Measurements from ENCODE around the gene ACTG2. TPM values are rescaled to one million over a fixed set of nuclear protein-coding genes. Genes with fewer than 3 reads are reported as not detected.
"Not testable (repeated sequence)": the region's sequence is repeated elsewhere in the genome, so short reads cannot be mapped to it uniquely, and the experiment has no call there.

The ACTG2 gene
- total and polyA plus RNA-seq, 2 experiments from 2014 or later = not detected

DNA sequence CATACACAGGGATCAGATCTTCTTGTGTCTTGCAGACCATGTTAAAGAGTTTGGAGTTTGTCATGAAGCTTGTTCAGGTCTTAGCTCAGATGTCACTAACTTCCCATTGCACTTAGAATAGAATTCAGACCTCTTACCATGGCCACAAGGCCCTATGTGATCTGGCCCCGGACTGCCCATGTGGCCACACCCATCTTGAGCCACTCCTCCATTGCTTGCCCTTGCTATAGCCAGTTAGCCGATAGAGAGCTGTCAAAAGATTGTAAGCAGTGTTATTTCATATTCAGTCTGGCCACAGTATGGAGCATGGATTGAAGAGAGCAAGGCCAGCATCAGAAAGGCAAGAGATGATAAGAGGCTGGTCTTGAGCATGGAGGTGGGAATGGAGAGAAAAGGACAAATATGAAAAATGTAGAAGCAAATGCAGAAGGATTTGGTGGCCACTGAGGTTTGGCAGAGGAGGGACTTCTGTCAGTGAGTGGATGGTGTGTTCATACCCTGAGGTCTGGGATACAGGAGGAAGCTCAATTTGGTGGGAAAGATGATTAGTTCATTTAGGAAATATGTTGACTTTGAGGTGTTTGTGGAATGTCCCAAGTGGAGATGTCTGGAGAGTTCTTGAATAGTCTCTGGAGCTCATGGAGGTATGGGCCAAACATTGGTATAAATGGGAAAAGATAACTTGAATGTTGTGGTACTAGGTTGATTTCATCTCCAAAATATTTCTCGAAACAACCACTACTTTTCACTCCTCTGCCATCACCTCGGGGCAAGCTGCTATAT lies 44.5 kb downstream of the ACTG2 start:
- TF ChIP-seq EZH2 (IDR thresholded peaks at IDR 0.05; ENCODE audit: insufficient read depth, poor library complexity, severe bottlenecking) (no peak), EZH2phosphoT487 (IDR thresholded peaks at IDR 0.05; ENCODE audit: insufficient read depth, low read depth) (no peak)
- WGBS, 2 experiments (ENCODE audit: low coverage in 1 of 2, low lambda C conversion rate in 2 of 2, missing lambda C conversion rate in 2 of 2) = 88 to 92% methylated on average over 4 of the region's 4 CpGs
- no peak overlapping the region for H3K4me2 ChIP-seq (ENCODE audit: unreplicated experiment)

DNA sequence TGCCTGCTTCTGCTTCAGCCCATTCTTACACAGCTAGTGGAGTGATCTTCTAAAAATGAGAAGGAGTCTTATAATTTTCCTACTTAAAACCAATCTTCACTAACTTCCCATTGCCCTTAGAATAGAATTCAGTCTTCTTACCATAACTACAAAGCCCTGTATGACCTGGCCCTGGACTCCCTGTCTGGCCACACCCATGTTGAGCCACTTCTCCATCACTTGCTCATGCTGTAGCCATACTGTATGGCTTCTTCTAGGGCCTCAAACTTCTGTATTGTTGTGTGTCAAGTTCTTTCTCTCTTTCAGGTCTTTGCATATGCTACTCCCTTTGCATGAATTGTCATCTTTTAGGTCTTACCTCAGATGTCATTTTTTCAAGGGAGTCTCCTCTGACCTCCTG lies 45.1 kb downstream of the ACTG2 start:
- Histone ChIP-seq H3K27ac (no peak overlapping the region), H3K36me3 (ENCODE audit: low read depth) (no peaks in the 10 kb centered on the region), H4K20me1 (ENCODE audit: insufficient read depth) (peaks cover 48% of the 10 kb centered on the region)

More for the DNA sequence above, 44.5 kb downstream of the ACTG2 start:
- Histone ChIP-seq H3K4me3 (no peak overlapping the region), H3K27ac (no peak overlapping the region), H3K4me1 (ENCODE audit: insufficient read depth) (peaks cover 56% of the 10 kb centered on the region), H3K79me2 (ENCODE audit: insufficient read depth) (peaks cover 89% of the 10 kb centered on the region), H3K9me2 (ENCODE audit: insufficient read depth) (no peaks in the 10 kb centered on the region), H3K36me3 (ENCODE audit: low read depth) (no peaks in the 10 kb centered on the region), H3F3A (ENCODE audit: insufficient read depth) (peaks cover 64% of the 10 kb centered on the region), H3K9me3 (ENCODE audit: low read depth) (no peaks in the 10 kb centered on the region), H4K20me1 (ENCODE audit: insufficient read depth) (peaks cover 52% of the 10 kb centered on the region), H3K27me3 (replicated peaks; ENCODE audit: insufficient read depth) (no peaks in the 10 kb centered on the region), H3K9ac (no peak overlapping the region), H2AFZ (no peak overlapping the region)
- no peak for DNase-seq
- in situ Hi-C loops (cut with MboI) = no loop called here

DNA sequence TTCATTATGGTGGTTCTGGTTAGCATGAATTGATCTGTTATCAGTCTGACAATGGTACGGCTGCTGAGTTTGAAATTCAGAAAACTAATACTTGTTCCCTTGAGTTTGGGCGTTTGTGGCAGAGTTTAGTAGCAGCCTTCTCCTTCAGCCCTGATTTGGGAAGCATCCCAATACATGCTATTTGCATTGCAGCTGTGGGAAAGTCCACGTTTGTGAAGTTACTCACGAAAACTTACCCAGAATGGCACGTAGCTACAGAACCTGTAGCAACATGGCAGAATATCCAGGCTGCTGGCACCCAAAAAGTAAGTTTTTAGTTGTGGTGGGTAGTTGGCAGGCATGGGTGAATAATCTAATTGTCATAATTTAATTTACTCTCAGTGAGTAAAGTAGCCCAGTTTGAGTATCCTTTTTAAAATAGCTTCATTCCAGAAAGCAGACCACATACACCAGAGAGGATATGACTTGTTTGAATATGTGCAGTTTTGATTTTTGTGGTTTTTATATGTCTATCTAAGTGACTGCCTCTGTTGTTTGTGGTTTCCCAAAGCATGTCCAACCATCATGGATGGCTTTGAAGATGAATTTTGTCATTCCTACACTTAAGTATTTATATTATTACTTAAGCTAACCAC lies 46.0 kb downstream of the ACTG2 start:
- peaks cover 45% of the 10 kb centered on the region for H4K20me1 ChIP-seq (ENCODE audit: insufficient read depth)
- peaks cover 50% of the 10 kb centered on the region for H3F3A ChIP-seq (ENCODE audit: insufficient read depth)
- 74 to 75% methylated on average over 5 of the region's 5 CpGs for WGBS, 2 experiments (ENCODE audit: low coverage in 1 of 2, low lambda C conversion rate in 2 of 2, missing lambda C conversion rate in 2 of 2)
- H3K4me3 ChIP-seq = no peak overlapping the region
- H3K9me2 ChIP-seq (ENCODE audit: insufficient read depth) = no peaks in the 10 kb centered on the region
- H3K4me1 ChIP-seq (ENCODE audit: insufficient read depth) = peaks cover 46% of the 10 kb centered on the region
- H3K27ac ChIP-seq = peak overlapping the region; percentile 8; the same call in 1 of the 2 replicates
- no peak overlapping the region for H3K4me2 ChIP-seq (ENCODE audit: unreplicated experiment)
- DNase-seq = peak; percentile 80
- H3K79me2 ChIP-seq (ENCODE audit: insufficient read depth) = peaks cover 87% of the 10 kb centered on the region
- TF ChIP-seq EZH2phosphoT487 (IDR thresholded peaks at IDR 0.05; ENCODE audit: insufficient read depth, low read depth) (peak; percentile 100), EZH2 (IDR thresholded peaks at IDR 0.05; ENCODE audit: insufficient read depth, poor library complexity, severe bottlenecking) (no peak)
- no peak overlapping the region for H3K9ac ChIP-seq
- in situ Hi-C loops (cut with MboI) = no loop called here
- H3K36me3 ChIP-seq (ENCODE audit: low read depth) = no peaks in the 10 kb centered on the region
- H2AFZ ChIP-seq = no peak overlapping the region
- H3K27me3 ChIP-seq (replicated peaks; ENCODE audit: insufficient read depth) = no peaks in the 10 kb centered on the region
- no peaks in the 10 kb centered on the region for H3K9me3 ChIP-seq (ENCODE audit: low read depth)

More for the DNA sequence above, 45.1 kb downstream of the ACTG2 start:
- Histone ChIP-seq H3K9ac (no peak overlapping the region), H3K4me1 (ENCODE audit: insufficient read depth) (peaks cover 50% of the 10 kb centered on the region), H3K27me3 (replicated peaks; ENCODE audit: insufficient read depth) (no peaks in the 10 kb centered on the region), H2AFZ (no peak overlapping the region), H3K9me2 (ENCODE audit: insufficient read depth) (no peaks in the 10 kb centered on the region), H3F3A (ENCODE audit: insufficient read depth) (peaks cover 58% of the 10 kb centered on the region), H3K4me3 (no peak overlapping the region), H3K4me2 (ENCODE audit: unreplicated experiment) (no peak overlapping the region), H3K9me3 (ENCODE audit: low read depth) (no peaks in the 10 kb centered on the region), H3K79me2 (ENCODE audit: insufficient read depth) (peaks cover 87% of the 10 kb centered on the region)
- TF ChIP-seq EZH2 (IDR thresholded peaks at IDR 0.05; ENCODE audit: insufficient read depth, poor library complexity, severe bottlenecking) (no peak), EZH2phosphoT487 (IDR thresholded peaks at IDR 0.05; ENCODE audit: insufficient read depth, low read depth) (no peak)
- in situ Hi-C loops (cut with MboI) = no loop called here
- DNase-seq = peak; percentile 42

DNA sequence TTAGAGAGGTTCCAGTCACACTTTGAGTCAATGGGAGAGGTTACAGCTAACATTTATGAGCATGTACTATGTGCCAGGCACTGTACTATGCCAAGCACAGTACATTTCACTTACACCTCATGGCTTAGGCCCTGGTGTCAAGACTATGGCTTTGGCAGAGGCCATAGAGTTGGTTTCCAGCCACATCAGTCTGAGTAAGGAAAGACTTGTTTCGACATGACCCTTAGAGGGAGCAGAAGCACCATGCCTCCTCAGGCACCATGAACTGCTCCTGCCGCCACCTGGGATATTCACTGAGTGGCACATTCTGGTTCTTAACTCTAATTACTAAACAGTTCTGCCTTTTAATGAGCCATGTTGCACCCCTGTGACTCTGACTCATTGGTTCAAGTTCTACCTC lies 46.6 kb downstream of the ACTG2 start:
- peak; percentile 80 for DNase-seq
- Histone ChIP-seq H3K4me1 (ENCODE audit: insufficient read depth) (peaks cover 46% of the 10 kb centered on the region), H3K4me2 (ENCODE audit: unreplicated experiment) (no peak overlapping the region), H3K9ac (no peak overlapping the region), H2AFZ (no peak overlapping the region), H3K9me3 (ENCODE audit: low read depth) (no peaks in the 10 kb centered on the region), H3K79me2 (ENCODE audit: insufficient read depth) (peaks cover 87% of the 10 kb centered on the region), H3K27ac (peak overlapping the region; percentile 8; the same call in 1 of the 2 replicates), H3K27me3 (replicated peaks; ENCODE audit: insufficient read depth) (no peaks in the 10 kb centered on the region), H3K4me3 (no peak overlapping the region), H3F3A (ENCODE audit: insufficient read depth) (peaks cover 50% of the 10 kb centered on the region), H3K9me2 (ENCODE audit: insufficient read depth) (no peaks in the 10 kb centered on the region), H3K36me3 (ENCODE audit: low read depth) (no peaks in the 10 kb centered on the region), H4K20me1 (ENCODE audit: insufficient read depth) (peaks cover 50% of the 10 kb centered on the region)
- TF ChIP-seq EZH2phosphoT487 (IDR thresholded peaks at IDR 0.05; ENCODE audit: insufficient read depth, low read depth) = no peak; the same call in 1 of the 2 replicates
- TF ChIP-seq EZH2 (IDR thresholded peaks at IDR 0.05; ENCODE audit: insufficient read depth, poor library complexity, severe bottlenecking) = no peak
- WGBS, 2 experiments (ENCODE audit: low coverage in 1 of 2, low lambda C conversion rate in 2 of 2, missing lambda C conversion rate in 2 of 2) = 84 to 97% methylated on average over 2 of the region's 2 CpGs
- in situ Hi-C loops (cut with MboI) = no loop called here

DNA sequence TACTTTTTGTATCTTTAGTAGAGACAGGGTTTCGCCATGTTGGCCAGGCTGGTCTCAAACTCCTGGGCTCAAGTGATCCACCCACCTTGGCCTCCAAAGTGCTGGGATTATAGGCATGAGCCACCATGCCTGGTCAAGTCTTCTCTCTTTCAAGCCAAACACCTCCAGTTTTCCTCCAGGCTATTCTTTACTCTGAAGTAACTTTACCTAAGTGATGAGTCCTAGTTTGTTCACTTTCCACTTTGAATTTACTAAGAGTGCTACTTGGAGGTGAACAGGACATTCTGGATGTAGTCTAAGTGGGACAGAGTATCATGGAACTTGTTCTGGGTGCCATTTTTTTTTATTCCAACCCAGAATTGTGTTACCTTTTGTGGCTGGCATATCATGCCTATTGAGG lies 47.3 kb downstream of the ACTG2 start:
- DNase-seq; H3K4me3 ChIP-seq; H3K27ac ChIP-seq; H3K4me2 ChIP-seq (ENCODE audit: unreplicated experiment); H3K9ac ChIP-seq; H3K9me3 ChIP-seq (ENCODE audit: low read depth); H3K27me3 ChIP-seq (replicated peaks; ENCODE audit: insufficient read depth); H3K36me3 ChIP-seq (ENCODE audit: low read depth); in situ Hi-C loops (cut with MboI); H3K9me2 ChIP-seq (ENCODE audit: insufficient read depth); H2AFZ ChIP-seq: not testable (repeated sequence)
- Histone ChIP-seq H4K20me1 (ENCODE audit: insufficient read depth) (peaks cover 56% of the 10 kb centered on the region), H3F3A (ENCODE audit: insufficient read depth) (peaks cover 50% of the 10 kb centered on the region), H3K79me2 (ENCODE audit: insufficient read depth) (peaks cover 87% of the 10 kb centered on the region), H3K4me1 (ENCODE audit: insufficient read depth) (peaks cover 44% of the 10 kb centered on the region)
- WGBS, 2 experiments (ENCODE audit: low coverage in 1 of 2, low lambda C conversion rate in 2 of 2, missing lambda C conversion rate in 2 of 2) = 89 to 100% methylated on average over 1 of the region's 1 CpG
